ENCODE measurements around the gene COPS9.

The COPS9 gene

DNA sequence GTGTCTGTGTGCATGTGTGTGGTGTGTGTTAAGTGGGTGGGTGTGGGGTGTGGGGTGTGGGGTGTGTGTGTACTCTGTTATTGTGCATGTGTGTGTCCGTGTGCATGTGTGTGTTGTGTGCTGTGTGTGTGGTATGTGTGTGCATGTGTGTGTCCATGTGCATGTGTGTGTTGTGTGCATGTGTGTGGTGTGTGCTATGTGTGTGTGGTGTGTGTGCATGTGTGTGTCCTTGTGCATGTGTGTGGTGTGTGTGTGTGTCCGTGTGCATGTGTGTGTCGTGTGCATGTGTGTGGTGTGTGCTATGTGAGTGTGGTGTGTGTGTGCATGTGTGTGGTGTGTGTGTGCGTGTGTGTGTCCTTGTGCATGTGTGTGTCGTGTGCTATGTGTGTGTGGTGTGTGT is 11.3 kb upstream of the COPS9 start:
- DNase-seq: no peak

DNA sequence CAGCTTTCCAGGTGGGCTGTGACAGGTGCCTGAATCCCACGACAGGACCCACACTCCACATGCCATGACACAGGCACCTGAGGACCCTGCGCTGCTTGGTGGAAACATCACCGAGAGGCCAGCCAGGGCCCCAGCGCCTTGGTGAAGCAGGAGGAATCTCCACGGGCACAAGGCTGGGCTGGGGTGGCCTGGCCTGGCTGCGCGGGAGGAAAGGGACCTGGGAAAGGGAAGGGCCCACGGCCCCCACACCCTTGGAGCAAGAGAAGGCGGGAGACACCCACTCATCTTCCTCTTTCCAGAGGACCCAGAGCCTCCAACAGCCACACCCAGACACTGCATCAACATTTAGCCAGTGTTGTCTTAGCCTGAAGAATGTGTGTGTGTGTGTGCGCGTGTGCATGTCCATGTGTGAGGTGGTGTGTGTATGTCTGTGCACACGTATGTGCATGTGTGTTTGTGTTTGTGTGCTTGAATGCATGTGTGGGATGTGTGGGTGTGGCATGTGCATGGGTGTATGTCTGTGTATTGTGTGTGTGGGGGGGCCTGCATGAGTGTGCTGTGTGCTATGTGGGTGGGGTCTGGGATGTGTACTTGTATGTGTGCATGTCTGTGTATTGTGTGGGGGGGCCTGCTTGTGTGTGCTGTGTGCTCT is 10.6 kb upstream of the COPS9 start:
- no peak for DNase-seq

DNA sequence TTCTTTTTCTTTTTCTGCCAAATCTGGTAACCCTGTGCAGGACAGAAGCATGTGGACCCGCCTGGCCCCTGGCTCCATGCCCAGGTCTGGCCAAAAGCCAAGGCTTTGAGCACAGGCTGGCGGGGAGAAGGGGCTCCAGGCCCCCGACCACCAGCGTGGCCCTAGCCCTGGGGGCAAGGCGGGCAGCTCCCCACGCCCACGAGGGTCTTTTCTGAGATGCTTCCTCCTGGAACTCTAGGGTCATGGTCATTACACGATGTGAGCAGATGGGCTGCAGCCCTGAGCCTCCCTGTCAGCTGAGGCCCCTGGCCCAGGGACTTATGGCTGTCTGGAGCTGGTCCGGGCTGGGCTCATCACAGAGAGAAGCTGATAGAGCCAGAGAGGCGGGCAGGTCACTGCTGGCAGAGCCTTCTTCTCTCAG is 10.0 kb upstream of the COPS9 start:
- DNase-seq: no peak

DNA sequence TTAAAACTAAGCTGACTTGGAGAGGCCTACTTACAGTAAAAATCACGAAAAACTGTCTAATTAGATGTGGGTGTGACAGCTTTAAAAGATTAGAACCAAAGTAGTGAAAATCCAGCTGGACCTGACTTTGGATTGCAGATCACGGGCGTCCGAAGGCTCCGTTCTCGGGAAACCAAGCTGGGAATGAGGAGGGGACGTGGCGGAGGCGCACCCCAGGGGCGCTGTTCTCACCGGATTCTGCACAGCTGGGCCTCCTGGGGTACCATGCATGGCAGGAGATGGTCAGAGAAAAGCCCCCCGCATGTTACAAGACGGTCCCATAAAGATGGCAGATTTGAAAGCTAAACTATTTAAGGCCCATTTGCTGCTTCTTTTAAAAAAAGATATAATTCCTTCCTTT is 9.4 kb upstream of the COPS9 start:
- DNase-seq: no peak

DNA sequence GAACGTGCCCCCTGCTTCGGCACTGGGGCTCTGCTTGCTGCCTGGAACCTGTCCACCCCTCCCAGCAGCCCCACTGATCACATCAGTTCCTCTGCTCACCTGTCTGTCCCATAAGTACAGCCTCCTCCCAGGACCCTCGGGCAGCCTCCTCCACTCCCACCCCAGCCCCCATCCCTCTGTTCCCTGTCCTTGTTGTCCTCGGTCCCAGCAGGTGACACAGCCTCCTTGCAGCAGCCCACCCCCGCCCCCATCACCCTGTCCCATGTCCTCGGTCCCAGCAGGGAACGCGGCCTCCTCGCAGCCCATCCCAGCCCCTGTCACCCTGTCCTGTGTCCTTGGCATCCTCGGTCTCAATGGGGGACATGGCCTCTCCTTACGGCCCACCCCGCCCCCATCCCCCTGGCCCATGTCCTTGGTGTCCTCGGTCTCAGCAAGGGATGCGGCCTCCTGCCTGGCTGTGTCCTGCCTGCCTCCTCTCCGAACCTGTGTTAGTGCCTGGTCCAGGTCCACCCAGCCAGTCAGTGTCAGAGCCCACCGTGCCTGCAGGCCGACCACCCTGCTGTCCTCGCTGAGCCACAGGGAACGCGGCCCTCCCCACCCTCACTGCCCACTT is 8.7 kb upstream of the COPS9 start:
- no peak for DNase-seq

DNA sequence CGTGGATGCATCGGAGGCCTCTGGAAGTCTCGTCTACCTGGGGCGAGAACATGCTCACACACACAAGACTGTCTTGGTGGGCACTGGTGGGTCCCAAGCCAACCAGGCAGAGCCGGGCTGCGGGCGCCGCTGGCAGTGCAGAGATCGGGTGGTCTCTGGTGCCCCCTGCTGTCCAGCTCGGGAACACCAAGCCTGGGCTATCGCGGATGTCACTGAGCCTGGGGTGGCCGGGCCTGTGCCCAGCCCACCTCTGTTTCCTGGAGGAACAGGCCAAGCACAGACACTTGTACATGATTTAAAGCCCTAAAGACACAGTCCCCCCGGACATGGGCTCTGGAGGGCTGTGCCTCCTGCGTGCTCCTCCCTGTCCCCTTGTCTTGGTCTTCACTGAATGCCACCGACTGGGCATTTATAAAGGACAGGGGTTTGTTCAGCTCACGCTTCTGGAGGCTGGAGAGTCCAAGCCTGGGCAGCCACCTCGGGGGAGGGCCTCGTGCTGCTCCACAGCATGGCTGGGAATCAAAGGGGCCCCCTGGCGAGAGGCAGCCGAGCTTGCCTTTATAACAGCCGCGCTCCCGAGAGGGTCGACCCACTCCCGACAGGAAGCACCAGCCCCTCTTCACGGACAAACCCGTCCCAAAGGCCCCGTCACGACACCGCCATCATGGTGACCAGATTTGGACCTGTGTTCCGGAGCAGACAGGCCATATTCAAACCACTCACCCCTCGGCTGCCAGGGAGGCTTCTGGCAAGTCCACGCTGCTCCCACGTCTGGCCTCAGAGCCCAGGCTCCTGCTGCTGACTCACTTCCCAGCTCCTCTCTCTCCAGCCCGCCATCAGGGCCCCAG is 7.9 kb upstream of the COPS9 start:
- peak; percentile 83 for DNase-seq

DNA sequence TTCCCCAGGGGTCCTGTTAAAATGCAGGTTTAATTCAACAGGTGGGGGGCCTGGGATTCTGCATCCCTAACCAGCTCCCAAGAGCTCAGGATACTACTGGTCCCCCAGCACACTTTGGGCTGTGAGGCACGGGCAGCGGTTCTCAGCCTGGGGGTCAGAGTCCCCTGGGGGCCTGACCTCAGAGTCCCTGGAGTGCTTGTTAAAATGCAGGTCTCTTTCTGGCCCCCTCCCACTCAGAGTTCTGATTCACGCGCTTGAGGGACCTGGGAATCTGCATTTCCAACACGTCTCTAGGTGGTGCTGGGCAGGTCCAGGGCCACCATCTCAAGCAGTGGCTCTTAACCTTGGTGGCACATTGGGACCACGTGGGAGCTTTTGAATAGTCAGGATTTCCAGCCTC is 7.2 kb upstream of the COPS9 start:
- DNase-seq: no peak

DNA sequence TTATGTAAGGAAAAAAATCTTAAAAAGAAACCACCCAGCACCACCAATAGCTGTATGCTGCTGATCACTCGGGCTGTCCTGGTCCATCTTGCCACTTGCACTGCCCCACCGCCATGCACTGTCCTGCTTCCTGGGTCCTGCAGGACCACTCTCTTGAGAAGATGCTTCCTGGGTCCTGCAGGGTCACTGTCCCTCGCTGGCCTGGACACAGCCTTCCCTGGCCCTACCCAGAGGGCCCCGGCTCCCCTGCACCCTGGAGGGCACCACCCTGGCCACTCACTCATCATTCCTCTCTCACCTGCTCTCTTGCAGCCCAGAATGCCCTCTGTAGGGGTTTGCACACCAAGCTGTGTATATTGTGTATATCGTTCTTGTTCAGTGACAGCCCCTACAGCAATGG is 6.8 kb upstream of the COPS9 start:
- no peak for DNase-seq

DNA sequence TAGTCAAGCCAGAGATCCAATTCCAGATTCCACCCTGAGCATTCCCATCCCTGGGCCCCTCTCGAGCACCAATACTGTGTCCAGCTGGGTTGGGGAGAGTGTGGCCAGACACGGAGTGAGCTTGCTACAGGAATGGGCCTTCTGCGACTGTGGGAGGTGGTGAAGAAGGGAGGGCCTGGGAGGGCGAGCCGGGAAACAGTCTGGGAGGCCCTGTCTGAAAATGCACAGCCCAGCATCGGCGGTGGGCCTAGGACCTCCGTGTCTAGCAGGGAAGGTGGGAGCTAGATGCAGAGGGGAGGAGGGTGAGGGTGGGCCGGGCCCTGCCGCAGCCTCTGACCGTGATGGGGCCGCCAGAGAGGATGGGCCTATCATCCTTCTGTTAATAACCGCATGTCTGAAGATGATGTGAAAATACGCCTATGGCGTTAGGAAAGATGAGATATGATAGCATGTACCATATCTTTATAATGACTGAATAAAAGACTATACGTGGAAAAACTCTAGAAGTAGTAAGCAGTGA is 6.2 kb upstream of the COPS9 start:
- DNase-seq: no peak

DNA sequence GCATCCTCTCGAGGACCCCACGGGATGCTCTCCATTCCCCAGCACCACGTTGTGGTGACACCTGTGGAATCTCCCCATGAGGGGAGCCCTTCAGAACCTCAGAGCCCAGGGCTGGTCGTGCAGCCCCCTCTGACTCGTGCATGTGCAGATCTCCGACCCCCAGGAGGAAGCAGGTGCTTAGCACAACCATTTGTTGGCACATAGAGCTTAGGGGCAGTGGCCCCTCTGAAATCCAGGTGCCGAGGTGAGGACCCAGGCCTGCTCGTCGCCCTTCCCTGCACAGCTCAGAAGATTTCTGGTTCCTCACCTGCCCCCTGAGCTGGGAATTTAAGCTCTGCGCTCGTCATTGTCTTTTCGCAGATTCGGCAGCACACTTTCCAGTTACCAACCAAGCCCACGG is 5.6 kb upstream of the COPS9 start:
- no peak for DNase-seq

DNA sequence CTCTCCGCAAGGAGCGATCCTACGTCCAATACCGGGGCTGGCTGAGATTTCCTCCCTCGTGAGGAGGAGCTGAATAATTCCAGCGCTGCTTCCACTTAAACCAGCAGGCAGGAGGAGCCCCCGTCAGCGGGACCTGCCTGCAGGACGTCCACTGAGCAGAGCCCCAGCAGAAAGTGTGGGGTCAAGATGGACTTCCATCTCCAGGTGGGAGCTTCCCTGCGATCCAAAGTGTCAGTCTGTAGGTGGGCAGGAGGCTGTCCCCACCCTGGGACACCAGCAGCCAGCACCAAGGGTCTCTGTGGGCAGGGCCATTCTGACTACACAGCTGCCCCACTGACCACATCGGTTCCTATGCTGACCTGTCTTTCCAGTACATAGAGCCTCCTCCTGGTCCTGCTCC is 4.8 kb upstream of the COPS9 start:
- DNase-seq: no peak

DNA sequence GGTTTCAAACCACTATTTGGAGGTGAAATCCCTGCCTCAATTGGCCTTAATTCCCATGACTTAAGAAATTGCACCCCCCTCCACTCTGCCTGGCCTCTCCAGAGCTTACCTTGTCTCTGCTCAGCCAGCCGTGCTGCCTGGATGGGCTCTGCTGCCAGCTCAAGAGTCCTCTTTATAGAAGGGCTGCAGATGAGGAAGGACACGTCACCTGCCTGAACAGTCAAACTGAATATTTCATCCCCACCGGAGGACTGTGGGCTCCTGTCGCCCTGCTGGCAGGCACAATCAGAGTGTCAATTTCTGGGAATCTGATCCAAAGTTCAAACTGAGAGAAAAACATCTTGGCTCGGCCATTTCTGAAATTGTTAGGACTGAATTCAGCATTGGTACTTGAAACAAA is 4.4 kb upstream of the COPS9 start, which contains the start of gene OTOS:
Gene OTOS, minus strand, starts transcription at position 148 of the 400 bp plus-strand sequence. CDS start 332 bp downstream, outside the sequence.
- DNase-seq: no peak

DNA sequence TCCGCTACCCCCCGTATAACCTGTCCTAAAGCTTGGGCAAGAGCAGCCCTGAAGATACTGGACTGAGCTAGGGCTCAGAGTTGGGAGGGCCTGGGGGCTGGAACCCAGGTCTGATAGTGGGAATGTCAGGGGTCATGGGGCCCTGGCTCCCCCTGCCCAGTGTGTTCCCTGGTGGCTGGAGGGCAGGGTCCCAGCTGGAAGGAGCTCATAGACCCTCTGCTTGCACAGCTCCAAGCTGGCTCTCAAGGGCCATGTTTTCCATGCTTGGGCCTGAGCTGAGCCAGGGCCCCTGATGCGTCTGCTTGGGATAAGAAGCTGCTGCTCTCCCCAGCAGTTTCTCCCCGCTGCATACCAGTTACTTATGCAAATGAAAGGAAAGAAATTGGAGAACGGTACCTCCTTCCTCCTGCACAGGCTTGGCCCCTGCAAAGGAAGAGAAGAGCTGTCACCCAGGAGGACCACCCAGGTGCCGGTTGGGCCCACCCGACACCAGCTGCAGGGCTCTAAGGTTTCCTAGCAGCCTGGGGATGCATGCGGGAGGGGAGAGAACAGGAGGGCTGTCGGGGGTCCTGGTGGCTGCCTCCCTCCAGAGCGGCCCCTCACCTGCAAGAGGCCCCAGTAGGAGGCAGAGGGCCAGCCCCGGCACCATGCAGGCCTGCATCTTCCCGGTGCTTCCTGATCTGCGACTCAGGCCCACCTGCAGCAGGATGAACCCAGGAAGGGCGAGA is 3.7 kb upstream of the COPS9 start:
- no peak for DNase-seq

DNA sequence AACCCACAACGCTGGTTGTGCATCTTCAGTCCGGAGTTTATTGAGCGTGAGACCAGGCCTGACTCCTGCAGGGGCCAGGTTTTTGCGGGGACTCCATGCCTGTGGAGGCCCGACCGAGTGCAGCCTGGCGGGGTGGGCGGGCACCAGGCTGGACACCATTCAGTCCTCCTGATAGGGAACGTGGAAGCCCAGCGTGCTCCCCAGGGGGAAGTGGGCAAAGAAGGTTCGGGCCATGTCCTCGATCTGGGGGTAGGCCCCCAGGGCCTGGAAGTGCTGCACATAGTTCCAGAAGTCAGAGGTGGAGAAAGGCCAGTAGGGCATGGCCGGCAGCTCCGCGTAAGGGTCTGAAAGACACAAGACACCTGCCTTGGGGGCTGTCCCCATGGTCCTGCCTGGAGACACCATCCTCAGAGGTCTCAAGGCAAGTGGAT is 2.9 kb upstream of the COPS9 start:
- DNase-seq: no peak

DNA sequence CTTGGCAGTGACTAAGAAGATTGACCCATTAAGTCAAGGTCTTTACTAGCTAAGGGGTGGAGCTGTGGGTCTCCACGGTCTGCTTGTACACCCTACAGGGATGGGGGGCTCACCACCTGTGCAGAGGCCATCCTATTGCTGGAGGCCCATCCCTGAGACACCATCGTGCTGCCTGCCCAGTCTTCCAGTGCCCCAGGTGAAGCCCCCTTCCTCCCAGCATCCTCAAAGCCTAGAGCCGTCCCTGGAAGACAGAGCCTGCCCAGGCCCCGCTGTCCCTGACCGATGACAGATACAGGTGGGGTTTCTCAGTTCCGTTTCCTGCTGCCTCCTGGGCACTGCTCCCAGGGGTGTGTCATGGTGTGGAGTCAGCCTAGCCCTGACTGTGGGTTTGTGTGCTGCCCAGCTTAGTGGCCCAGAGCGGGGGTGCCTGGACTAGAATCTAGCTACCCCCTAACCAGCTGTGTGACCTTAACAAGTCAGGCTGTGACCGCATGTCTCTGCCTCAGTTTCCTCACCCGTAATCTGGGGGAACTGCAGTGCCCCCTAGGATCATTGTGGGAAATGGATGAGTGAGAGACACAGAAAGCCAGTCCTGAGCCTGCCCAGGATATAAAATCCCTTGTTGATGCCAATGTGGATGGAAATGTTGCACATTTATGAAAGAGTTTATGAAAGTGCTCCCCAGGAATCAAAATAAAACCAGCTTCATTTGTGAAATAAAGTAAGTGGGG is 2.3 kb upstream of the COPS9 start:
- DNase-seq: no peak

DNA sequence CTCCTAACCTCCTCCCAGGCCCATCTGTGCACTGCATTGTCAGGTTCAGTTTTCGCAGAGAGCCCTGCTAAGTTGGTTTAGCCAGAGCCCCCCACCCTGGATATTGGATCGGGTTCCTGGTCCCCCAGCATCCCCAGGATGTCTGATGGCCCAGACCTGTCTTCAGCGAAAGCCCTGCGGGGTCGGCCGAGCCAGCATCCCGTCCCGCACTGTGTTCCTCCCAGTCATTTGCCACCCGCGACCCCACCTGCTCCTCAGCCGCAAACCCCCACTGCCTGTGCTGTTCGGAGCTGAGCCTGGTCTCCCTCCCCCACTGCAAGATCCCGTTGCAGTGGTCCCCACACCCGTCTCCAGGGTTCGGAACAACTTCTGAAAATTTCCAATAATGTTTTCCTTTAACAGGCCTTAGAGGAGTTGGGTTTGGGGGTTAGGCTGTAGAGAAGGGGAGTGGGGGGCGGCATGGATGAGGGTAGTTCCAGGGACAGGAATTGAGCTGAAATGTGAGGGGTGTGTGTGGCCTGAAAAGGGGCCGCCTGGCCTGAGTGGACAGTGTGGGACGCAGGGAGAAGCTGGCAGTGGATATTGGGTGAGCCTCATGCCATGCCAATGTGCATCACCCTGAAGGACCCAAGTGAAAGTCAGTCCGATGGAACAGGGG is 1.6 kb upstream of the COPS9 start:
- no peak for DNase-seq

DNA sequence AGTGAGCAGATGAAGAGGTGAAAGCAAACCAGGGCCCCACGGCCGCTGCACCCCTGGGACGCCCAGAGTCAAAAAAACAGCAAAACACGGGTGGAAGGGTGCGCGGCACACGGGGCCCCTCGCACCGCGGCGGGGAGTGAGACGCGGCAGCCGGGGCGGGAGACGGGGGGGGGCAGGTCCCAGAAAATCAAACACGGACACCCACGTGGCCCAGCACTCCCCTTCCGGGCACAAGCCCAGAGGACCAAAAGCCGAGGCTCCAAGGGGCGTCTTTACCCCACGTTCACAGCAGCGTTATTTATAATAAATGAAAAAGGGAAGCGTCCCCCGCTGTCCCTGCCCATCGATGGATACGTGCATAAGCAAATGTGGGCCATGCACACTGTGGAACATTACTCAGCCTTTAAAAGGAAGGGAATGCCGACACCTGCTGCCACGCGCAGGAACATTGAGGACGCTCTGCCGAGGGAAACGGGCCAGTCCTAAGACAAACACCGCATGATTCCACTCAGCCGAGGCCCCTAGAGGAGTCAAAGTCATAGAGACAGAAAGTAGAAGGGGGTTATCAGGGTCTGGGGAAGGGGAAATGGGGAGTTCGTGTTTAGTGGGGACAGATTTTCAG is 677 bp upstream of the COPS9 start:
- DNase-seq: peak; percentile 56

DNA sequence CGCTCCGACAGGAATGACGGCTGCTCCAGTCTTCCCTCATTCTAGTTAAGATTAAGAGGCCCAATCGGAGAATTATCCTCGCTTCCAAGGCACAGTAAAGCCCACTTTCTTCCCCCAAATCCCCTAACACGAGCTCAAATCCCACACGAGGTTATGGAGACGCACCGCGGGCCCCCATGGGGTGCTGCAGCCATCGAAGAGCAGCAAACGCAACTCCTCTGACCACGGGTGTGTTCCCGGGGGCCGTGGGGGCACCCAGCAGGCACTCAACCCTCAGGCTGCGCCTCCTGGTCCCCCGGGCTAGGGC is 446 bp downstream of the COPS9 start:
- no peak for DNase-seq

DNA sequence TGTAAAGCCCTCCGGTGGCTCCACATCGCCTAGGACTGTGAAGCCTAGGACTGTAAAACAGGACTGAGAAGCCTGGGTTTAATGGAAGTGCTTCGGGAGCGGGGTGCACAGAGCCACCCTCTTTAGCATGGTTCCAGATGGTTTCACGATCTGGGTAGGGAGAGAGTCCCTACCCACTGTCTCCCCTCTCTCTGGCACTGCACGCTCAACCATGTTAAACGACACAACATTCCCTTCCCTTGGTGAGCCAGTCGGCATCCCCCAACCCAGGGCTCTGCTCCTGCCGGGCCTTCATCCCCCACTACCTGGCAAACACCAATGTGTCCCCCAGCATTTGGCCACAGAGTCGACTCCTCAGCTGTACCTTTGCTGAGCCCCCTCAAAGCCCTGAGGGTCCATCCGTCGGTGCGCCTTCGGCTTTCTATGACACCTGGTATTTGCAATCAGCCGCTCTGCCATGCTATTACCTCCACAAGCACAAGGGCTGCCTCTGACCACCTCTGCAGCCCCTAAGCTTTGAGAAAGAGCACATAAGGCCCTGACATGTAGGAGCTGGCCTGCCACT is 1.1 kb downstream of the COPS9 start:
- no peak for DNase-seq

DNA sequence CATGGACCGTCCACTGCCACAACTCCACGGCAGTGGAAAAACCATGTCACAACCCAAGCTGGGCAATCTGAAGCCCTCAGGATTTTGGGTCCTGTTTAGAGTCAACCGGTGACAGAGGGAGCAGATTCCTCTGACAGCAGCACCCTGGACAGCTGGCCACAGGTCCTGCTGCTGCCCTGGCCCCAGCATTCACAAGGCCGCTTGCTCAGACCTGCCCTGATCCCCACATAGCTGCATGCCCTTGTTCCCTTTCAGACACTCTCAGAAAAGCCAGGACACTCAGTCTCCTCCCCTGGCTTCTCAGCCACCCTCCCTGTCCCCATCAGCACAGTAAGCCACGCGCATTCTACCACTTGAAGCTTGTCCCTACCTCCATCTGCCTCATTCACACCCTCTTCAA is 1.6 kb downstream of the COPS9 start:
- no peak for DNase-seq

DNA sequence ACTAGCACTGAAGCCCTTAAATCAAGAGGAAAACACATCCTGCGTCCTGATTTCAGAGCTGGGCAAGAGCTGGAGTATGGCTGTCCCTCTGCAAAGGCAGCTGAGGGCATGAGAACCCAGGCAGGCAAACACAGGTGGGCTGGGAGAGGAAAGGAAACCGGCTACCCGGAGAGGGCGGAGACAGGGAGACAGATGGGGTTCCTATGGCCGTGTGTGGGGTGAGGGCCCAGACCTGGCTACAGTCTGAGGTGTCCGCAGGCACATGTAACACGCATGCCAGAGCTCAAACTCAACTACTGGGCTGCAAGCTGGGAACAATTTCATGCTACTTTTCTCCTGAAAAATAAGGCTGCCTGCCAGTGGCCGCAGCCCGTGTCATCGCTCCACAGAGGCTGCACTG is 2.7 kb downstream of the COPS9 start:
- no peak for DNase-seq
